Upper lobe of left lung (tissue), 4 donors: ENCODE data around the gene SFRP4.

ENCODE experiments used
- CTCF ChIP-seq, 6 experiments: fragments of 450-650 bp in 4 of 6; fragments of 200-600 bp in 2 of 6; sonication (generic) in 2 of 6; IDR thresholded peaks; one replicate each; pipeline ENCODE4 v1.5.1; 2016 to 2019; ENCODE audit warnings: antibody characterized with exemption in 6 of 6
- EP300 ChIP-seq, 4 donors: sonication (generic); formaldehyde crosslinking; IDR thresholded peaks; one replicate each; pipeline ENCODE4 v1.5.1; 2017; ENCODE audit warnings: antibody characterized with exemption in 4 of 4, control low read depth in 2 of 4
- POLR2A ChIP-seq, 4 donors: fragments of 450-650 bp; IDR thresholded peaks; one replicate each; pipeline ENCODE4 v1.5.1; 2016 to 2017; ENCODE audit warnings: antibody characterized with exemption in 4 of 4, mild to moderate bottlenecking in 2 of 4
- POLR2AphosphoS5 ChIP-seq, 2 donors: sonication (generic); formaldehyde crosslinking; IDR thresholded peaks; one replicate each; pipeline ENCODE4 v1.5.1; 2017; ENCODE audit warnings: antibody characterized with exemption in 2 of 2

- no peak for TF ChIP-seq CTCF (IDR thresholded peaks at IDR 0.05)
- no peak for TF ChIP-seq POLR2A (IDR thresholded peaks at IDR 0.05)
- TF ChIP-seq POLR2AphosphoS5 (IDR thresholded peaks at IDR 0.05): no peak
- TF ChIP-seq EP300 (IDR thresholded peaks at IDR 0.05): no peak
Observed at GRCh38 chr7:37928878-37929277, 12.3 kb upstream of the SFRP4 start.
